Measurements from ENCODE around the gene ILKAP. TPM values are rescaled to one million over a fixed set of nuclear protein-coding genes. Genes with fewer than 3 reads are reported as not detected.
A peak's percentile ranks its signal among the peaks of the same experiment; 100 is the strongest.

ILKAP gene
- total RNA-seq, 2 donors from 2014 or later = 22.8 to 44.8 TPM

DNA sequence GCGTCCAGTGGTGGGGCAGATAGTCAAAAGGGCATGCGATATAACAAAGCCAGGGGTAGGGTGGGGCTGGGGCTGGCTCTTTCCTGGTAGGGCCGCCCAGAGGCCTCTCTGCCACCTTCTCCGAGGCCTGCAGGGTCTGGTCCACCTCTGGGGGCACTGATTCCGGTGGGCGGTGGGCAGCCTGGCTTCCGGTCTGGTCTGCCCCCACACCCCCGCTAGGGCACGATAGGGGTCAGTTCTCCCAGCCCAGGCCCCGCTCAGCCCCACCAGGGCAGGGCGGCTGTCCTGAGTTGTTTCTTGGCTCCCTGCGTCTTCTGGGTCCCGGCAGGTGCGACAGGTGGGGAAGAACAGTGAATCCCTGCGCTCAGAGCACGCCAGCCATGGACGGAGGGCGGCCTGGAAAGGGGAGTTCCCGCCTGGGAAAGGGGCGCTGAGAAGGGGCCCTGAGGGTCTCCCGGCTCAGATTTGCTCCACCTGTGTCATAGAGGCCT, 45.4 kb downstream of the ILKAP start:
- no peak overlapping the region for H3K27ac ChIP-seq
- H3K27me3 ChIP-seq = peaks cover 0 to 7% of the 10 kb centered on the region in 2 donors
- intact Hi-C loops (cut with DNase I) = no loop called here
- H3K4me1 ChIP-seq = peaks cover 12% of the 10 kb centered on the region
- TF ChIP-seq CTCF (IDR thresholded peaks at IDR 0.05) = no peak
- no peak for TF ChIP-seq POLR2A (IDR thresholded peaks at IDR 0.05)
- DNase-seq (peak in 1 of 4 donors; percentile 12), ATAC-seq (no peak)
- no peak overlapping the region for H3K4me3 ChIP-seq
- H3K9me3 ChIP-seq = no peaks in the 10 kb centered on the region
- 33 to 72% methylated on average over 3 to 21 of the region's 21 CpGs for WGBS, 2 donors
- no peaks in the 10 kb centered on the region for H3K36me3 ChIP-seq (replicated peaks in 1 of 2; ENCODE audit: insufficient read depth in 1 of 2, low read depth in 2 of 2)

DNA sequence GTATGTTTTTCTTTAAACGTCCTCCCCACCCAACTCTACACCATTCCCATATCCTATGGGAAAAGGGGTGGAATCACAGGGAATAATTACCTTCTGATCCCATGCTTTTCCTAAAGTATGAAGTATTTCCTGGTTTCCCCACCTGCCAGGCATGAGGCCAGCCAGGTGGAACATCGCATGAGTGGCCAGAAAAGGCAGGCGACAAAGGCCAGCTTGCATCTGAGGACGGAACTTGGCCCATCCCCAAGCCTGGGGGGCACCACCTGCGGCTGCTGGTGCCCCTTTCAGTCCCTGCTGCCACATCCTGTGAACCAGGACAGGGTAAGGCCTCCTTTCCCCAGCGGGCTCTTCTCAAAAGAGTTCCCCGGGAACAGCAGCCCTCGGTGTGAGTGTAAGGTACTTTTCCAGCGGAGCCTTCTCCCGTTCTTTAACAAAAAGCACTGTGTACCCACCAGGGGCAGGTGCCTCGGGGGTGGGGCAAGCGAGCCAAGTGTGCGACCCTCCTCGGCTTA, 45.9 kb downstream of the ILKAP start:
- intact Hi-C loops (cut with DNase I) = no loop called here
- DNase-seq (peak in 1 of 4 donors; percentile 10), ATAC-seq (no peak)
- Histone ChIP-seq H3K4me3 (no peak overlapping the region), H3K36me3 (replicated peaks in 1 of 2; ENCODE audit: insufficient read depth in 1 of 2, low read depth in 2 of 2) (no peaks in the 10 kb centered on the region), H3K27ac (no peak overlapping the region), H3K27me3 (peaks cover 0 to 7% of the 10 kb centered on the region in 2 donors), H3K4me1 (peaks cover 7% of the 10 kb centered on the region), H3K9me3 (no peaks in the 10 kb centered on the region)
- 74 to 75% methylated on average over 12 to 14 of the region's 14 CpGs for WGBS, 2 donors
- no peak for TF ChIP-seq CTCF (IDR thresholded peaks at IDR 0.05)
- TF ChIP-seq POLR2A (IDR thresholded peaks at IDR 0.05) = no peak

GRCh38 chr2:238155761-238156694, 47.5 kb downstream of the ILKAP start:
- TF ChIP-seq CTCF (IDR thresholded peaks at IDR 0.05) (no peak), POLR2A (IDR thresholded peaks at IDR 0.05) (no peak)
- Histone ChIP-seq H3K36me3 (replicated peaks in 1 of 2; ENCODE audit: insufficient read depth in 1 of 2, low read depth in 2 of 2) (no peaks in the 10 kb centered on the region), H3K9me3 (no peaks in the 10 kb centered on the region), H3K4me3 (no peak overlapping the region), H3K27me3 (peaks cover 0 to 7% of the 10 kb centered on the region in 2 donors), H3K4me1 (peaks cover 4% of the 10 kb centered on the region), H3K27ac (peak overlapping the region in 1 of 4 donors; percentile 25)
- intact Hi-C loops (cut with DNase I) = no loop called here
- DNase-seq = no peak
- 64 to 78% methylated on average over 7 to 18 of the region's 18 CpGs for WGBS, 2 donors
- no peak for ATAC-seq

- TF ChIP-seq POLR2A (IDR thresholded peaks at IDR 0.05) = no peak
- TF ChIP-seq CTCF (IDR thresholded peaks at IDR 0.05) = no peak
- Histone ChIP-seq H3K27ac (peak overlapping the region in 1 of 4 donors; percentile 25), H3K36me3 (replicated peaks in 1 of 2; ENCODE audit: insufficient read depth in 1 of 2, low read depth in 2 of 2) (no peaks in the 10 kb centered on the region), H3K27me3 (peaks cover 0 to 7% of the 10 kb centered on the region in 2 donors), H3K4me1 (peaks cover 4% of the 10 kb centered on the region), H3K4me3 (no peak overlapping the region), H3K9me3 (no peaks in the 10 kb centered on the region)
- intact Hi-C loops (cut with DNase I) = no loop called here
- peak; percentile 25 for ATAC-seq
- WGBS, 2 donors = 88% methylated on average over 19 of the region's 19 CpGs
- DNase-seq = peak in 1 of 4 donors; percentile 40
Observed at GRCh38 chr2:238155051-238155760, 48.3 kb downstream of the ILKAP start.
